Esophagus muscularis mucosa (tissue), 4 donors: Measurements from ENCODE around the gene LVRN.

Experiments
- CTCF ChIP-seq, 3 experiments: fragments of 200-600 bp in 2 of 3; fragments of 450-650 bp in 1 of 3; sonication (generic) in 2 of 3; IDR thresholded peaks; one replicate each; pipeline ENCODE4 v1.5.1; 2017 to 2019; ENCODE audit warnings: antibody characterized with exemption in 3 of 3, mild to moderate bottlenecking in 2 of 3, moderate library complexity in 1 of 3
- EP300 ChIP-seq: sonication (generic); formaldehyde crosslinking; IDR thresholded peaks from one replicate; pipeline ENCODE4 v1.6.1; 2017; ENCODE audit warnings: antibody characterized with exemption
- POLR2A ChIP-seq: fragments of 450-650 bp; IDR thresholded peaks from one replicate; pipeline ENCODE4 v1.6.1; 2017; ENCODE audit warnings: antibody characterized with exemption, moderate library complexity, mild to moderate bottlenecking, low read depth
- POLR2AphosphoS5 ChIP-seq, 2 donors: sonication (generic); formaldehyde crosslinking; IDR thresholded peaks; one replicate each; pipeline ENCODE4 v1.6.1; 2017; ENCODE audit warnings: antibody characterized with exemption in 2 of 2

GRCh38 chr5:115968770-115969169, 6.5 kb downstream of the LVRN start:
- TF ChIP-seq POLR2A: no peak
- no peak for TF ChIP-seq POLR2AphosphoS5 (IDR thresholded peaks at IDR 0.05)
- TF ChIP-seq CTCF (IDR thresholded peaks at IDR 0.05): no peak
- no peak for TF ChIP-seq EP300
